WTC11 (cell line): Measurements from ENCODE around the gene EPHB3. TPM values are rescaled to one million over a fixed set of nuclear protein-coding genes. Genes with fewer than 3 reads are reported as not detected.

Experiments used
- ATAC-seq: fragments of 200-7000 bp; cut with Tn5 transposase; 2 replicates; pipeline ENCODE4 v1.10.0; 2021; ENCODE audit warnings: mild to moderate bottlenecking, moderate library complexity
- CTCF ChIA-PET: fragments of 300-600 bp; sonication (Branson Sonifier 250); formaldehyde crosslinking; loops from one replicate; lab custom pipeline; 2021; ENCODE audit warnings: antibody characterized with exemption; lab: Charles Lee
- POLR2A ChIA-PET: fragments of 350-600 bp; sonication (Branson Sonifier 250); formaldehyde crosslinking; loops from one replicate; lab custom pipeline; 2021; ENCODE audit warnings: antibody characterized with exemption; lab: Charles Lee
- DNase-seq: peaks from one replicate; pipeline ENCODE4 v3.0.0; 2021; ENCODE audit warnings: low spot score
- H3K27ac Mint-ChIP-seq: 2 replicates; pipeline ENCODE4 v1.8.0; 2021; ENCODE audit warnings: mixed read lengths
- H3K27me3 Mint-ChIP-seq: 2 replicates; pipeline ENCODE4 v1.8.0; 2021; ENCODE audit warnings: low read depth, mild to moderate bottlenecking, moderate library complexity, mixed read lengths
- H3K36me3 Mint-ChIP-seq: 2 replicates; pipeline ENCODE4 v1.8.0; 2021; ENCODE audit warnings: mixed read lengths
- H3K4me1 Mint-ChIP-seq: 2 replicates; pipeline ENCODE4 v1.8.0; 2022; ENCODE audit warnings: mixed read lengths
- H3K4me3 Mint-ChIP-seq: 2 replicates; pipeline ENCODE4 v1.8.0; 2021; ENCODE audit warnings: mild to moderate bottlenecking, moderate library complexity, mixed read lengths
- H3K9me3 Mint-ChIP-seq: 2 replicates; pipeline ENCODE4 v1.8.0; 2021; ENCODE audit warnings: mixed read lengths
- CREM ChIP-seq: sonication (generic); formaldehyde crosslinking; IDR thresholded peaks from 2 replicates; pipeline ENCODE4 v1.8.1; 2022; ENCODE audit warnings: mild to moderate bottlenecking, missing genetic modification reagents, moderate library complexity
- ESRRA ChIP-seq: sonication (generic); formaldehyde crosslinking; IDR thresholded peaks from 2 replicates; pipeline ENCODE4 v1.8.1; 2022; ENCODE audit warnings: mild to moderate bottlenecking, missing genetic modification reagents, borderline replicate concordance
- ETV6 ChIP-seq: sonication (generic); formaldehyde crosslinking; IDR thresholded peaks from 2 replicates; pipeline ENCODE4 v1.8.1; 2022; ENCODE audit warnings: mild to moderate bottlenecking, missing genetic modification reagents
- FOXJ3 ChIP-seq: sonication (generic); formaldehyde crosslinking; IDR thresholded peaks from 2 replicates; pipeline ENCODE4 v1.9.0; 2021; ENCODE audit warnings: missing genetic modification reagents, mild to moderate bottlenecking, borderline replicate concordance
- GABPB1 ChIP-seq: sonication (generic); formaldehyde crosslinking; IDR thresholded peaks from 2 replicates; pipeline ENCODE4 v1.8.1; 2023; ENCODE audit warnings: mild to moderate bottlenecking, missing genetic modification reagents
- GTF2I ChIP-seq: fragments of 250-450 bp; sonication (Bioruptor Pico); conservative IDR thresholded peaks from 2 replicates; pipeline ENCODE4 v1.4.0; 2021; ENCODE audit warnings: mild to moderate bottlenecking
- HMGA2 ChIP-seq: fragments of 250-450 bp; sonication (Bioruptor Pico); IDR thresholded peaks from 2 replicates; pipeline ENCODE4 v1.4.0; 2021; ENCODE audit warnings: mild to moderate bottlenecking, moderate library complexity
- JAZF1 ChIP-seq: fragments of 250-450 bp; sonication (Bioruptor Pico); IDR thresholded peaks from 2 replicates; pipeline ENCODE4 v1.9.0; 2021; ENCODE audit warnings: moderate library complexity, mild to moderate bottlenecking, inconsistent platforms
- MXD4 ChIP-seq: fragments of 250-450 bp; sonication (Bioruptor Pico); IDR thresholded peaks from 2 replicates; pipeline ENCODE4 v1.8.0; 2021; ENCODE audit warnings: mild to moderate bottlenecking, moderate library complexity, borderline replicate concordance
- MYBL2 ChIP-seq: sonication (generic); formaldehyde crosslinking; IDR thresholded peaks from 2 replicates; pipeline ENCODE4 v1.8.1; 2023; ENCODE audit warnings: mild to moderate bottlenecking, moderate library complexity, missing genetic modification reagents
- NR1H2 ChIP-seq: sonication (generic); formaldehyde crosslinking; IDR thresholded peaks from 2 replicates; pipeline ENCODE4 v1.9.0; 2021; ENCODE audit warnings: mild to moderate bottlenecking, moderate library complexity, missing genetic modification reagents
- RELA ChIP-seq: sonication (generic); formaldehyde crosslinking; IDR thresholded peaks from 2 replicates; pipeline ENCODE4 v1.8.1; 2022; ENCODE audit warnings: missing genetic modification reagents, mild to moderate bottlenecking, borderline replicate concordance
- RORB ChIP-seq: fragments of 250-450 bp; sonication (Bioruptor Pico); IDR thresholded peaks from 2 replicates; pipeline ENCODE4 v1.9.0; 2021; ENCODE audit warnings: mild to moderate bottlenecking
- SP1 ChIP-seq: sonication (generic); formaldehyde crosslinking; conservative IDR thresholded peaks from 2 replicates; pipeline ENCODE4 v1.8.1; 2022; ENCODE audit warnings: missing genetic modification reagents
- TP53 ChIP-seq: sonication (generic); formaldehyde crosslinking; IDR thresholded peaks from 2 replicates; pipeline ENCODE4 v1.8.1; 2023; ENCODE audit warnings: mild to moderate bottlenecking, missing genetic modification reagents
- ZBTB21 ChIP-seq: sonication (generic); formaldehyde crosslinking; IDR thresholded peaks from 2 replicates; pipeline ENCODE4 v1.8.1; 2023; ENCODE audit warnings: mild to moderate bottlenecking, missing genetic modification reagents, borderline replicate concordance
- ZNF121 ChIP-seq: sonication (generic); formaldehyde crosslinking; IDR thresholded peaks from 2 replicates; pipeline ENCODE4 v1.8.0; 2023; ENCODE audit warnings: missing genetic modification reagents
- ZNF396 ChIP-seq: fragments of 250-450 bp; sonication (Bioruptor Pico); IDR thresholded peaks from 2 replicates; pipeline ENCODE4 v1.8.0; 2021; ENCODE audit warnings: mild to moderate bottlenecking, moderate library complexity, borderline replicate concordance
- ZNF416 ChIP-seq: fragments of 250-450 bp; sonication (Bioruptor Pico); IDR thresholded peaks from 2 replicates; pipeline ENCODE4 v1.9.0; 2021; ENCODE audit warnings: mild to moderate bottlenecking, inconsistent platforms
- total RNA-seq: library from RNA; stranded (reverse); gene quantifications from 3 replicates; pipeline ENCODE4 v1.2.3, GENCODE V29; 2021
- TF ChIP-seq, protein P1 (sequence below): sonication (generic); formaldehyde crosslinking; IDR thresholded peaks from 2 replicates; pipeline ENCODE4 v1.8.1; 2023; ENCODE audit warnings: mild to moderate bottlenecking, missing genetic modification reagents, moderate library complexity
- TF ChIP-seq, protein P2 (sequence below): sonication (generic); formaldehyde crosslinking; IDR thresholded peaks from 2 replicates; pipeline ENCODE4 v1.8.1; 2022; ENCODE audit warnings: mild to moderate bottlenecking, moderate library complexity, missing genetic modification reagents
- TF ChIP-seq, protein P3 (sequence below): sonication (generic); formaldehyde crosslinking; IDR thresholded peaks from 2 replicates; pipeline ENCODE4 v1.8.1; 2023; ENCODE audit warnings: mild to moderate bottlenecking, missing genetic modification reagents, borderline replicate concordance
- TF ChIP-seq, protein P4 (sequence below): sonication (generic); formaldehyde crosslinking; IDR thresholded peaks from 2 replicates; pipeline ENCODE4 v1.8.1; 2022; ENCODE audit warnings: mild to moderate bottlenecking, missing genetic modification reagents, moderate library complexity, borderline replicate concordance
- TF ChIP-seq, protein P5 (sequence below): sonication (generic); formaldehyde crosslinking; IDR thresholded peaks from 2 replicates; pipeline ENCODE4 v1.8.1; 2022; ENCODE audit warnings: missing genetic modification reagents, borderline replicate concordance
- TF ChIP-seq, protein P6 (sequence below): sonication (generic); formaldehyde crosslinking; IDR thresholded peaks from 2 replicates; pipeline ENCODE4 v1.8.0; 2022; ENCODE audit warnings: mild to moderate bottlenecking, missing genetic modification reagents
- TF ChIP-seq, protein P7 (sequence below): sonication (generic); formaldehyde crosslinking; IDR thresholded peaks from 2 replicates; pipeline ENCODE4 v1.8.1; 2023; ENCODE audit warnings: mild to moderate bottlenecking, missing genetic modification reagents, moderate library complexity

EPHB3 gene
- total RNA-seq, 1 experiment from 2014 or later: 11.4 TPM

DNA sequence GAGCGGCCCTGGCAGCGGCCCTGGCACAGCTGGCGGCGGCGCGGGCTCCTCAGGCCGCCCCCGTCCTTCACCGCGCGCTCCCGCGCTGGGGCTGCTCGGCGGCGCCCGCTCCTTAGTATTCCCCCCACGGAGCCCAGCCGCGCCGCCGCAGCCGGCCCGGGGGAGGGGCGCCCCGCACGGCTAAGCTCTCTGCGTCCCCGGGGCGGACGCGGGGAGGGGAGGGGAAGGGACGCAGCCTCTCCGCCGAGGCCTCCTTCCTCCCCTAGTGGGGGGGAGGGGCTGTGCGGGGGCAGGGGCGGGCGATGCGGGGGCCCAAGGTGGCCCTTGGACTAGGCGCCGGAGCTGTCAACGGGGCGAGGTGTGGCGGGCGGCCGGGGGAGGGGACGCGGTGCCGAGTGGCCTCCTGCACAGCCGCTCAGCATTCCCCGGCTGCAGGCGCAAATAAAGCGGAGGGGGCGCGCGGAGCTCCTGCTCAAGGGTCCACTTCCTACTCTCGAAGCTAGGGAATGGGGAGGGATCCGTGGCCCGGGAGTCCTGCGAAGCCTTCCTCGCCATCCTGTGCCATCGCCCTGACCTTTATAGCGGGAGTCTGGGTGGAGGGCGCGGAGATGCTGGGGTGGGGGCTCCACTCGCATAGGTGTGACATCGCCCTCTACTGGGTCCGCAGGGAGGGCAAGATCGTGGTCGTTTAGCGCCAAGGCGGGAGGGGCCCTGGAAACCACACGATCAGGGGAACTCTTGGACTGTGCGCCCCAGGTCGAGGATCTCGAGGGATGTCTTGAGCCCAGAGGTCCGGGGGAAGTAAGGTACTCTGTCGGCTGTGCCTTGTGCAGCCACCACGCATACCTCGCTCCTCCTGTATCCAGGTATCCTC, 22.2 kb downstream of the EPHB3 start:
- Mint-ChIP-seq H3K27me3 (peaks cover 40% of the 10 kb centered on the region), H3K9me3 (no peaks in the 10 kb centered on the region), H3K4me1 (peaks cover 25% of the 10 kb centered on the region), H3K36me3 (peaks cover 5% of the 10 kb centered on the region; the same call in 1 of the 2 replicates), H3K27ac (no peak overlapping the region), H3K4me3 (peak overlapping the region; percentile 65)
- ChIA-PET POLR2A (interaction anchor here (0.8 to 1.6 kb wide), 5 partner anchors 14 to 160 kb away, joined by 3 to 4 read pairs (median 3); partner anchors contain the start of gene MAGEF1), CTCF (interaction anchor here (0.6 to 4.5 kb wide), 19 partner anchors 9 to 220 kb away, joined by 3 to 37 read pairs (median 5); partner anchors contain the start of gene MAGEF1)
- ATAC-seq (peak; percentile 51), DNase-seq (peak; percentile 64)
- no peak for TF ChIP-seq MXD4
- no peak for TF ChIP-seq MYBL2 (CRISPR knock-in tag)
- TF ChIP-seq HMGA2 (CRISPR knock-in tag): no peak
- peak; percentile 68; the same call in 1 of the 2 replicates for TF ChIP-seq ZBTB21 (CRISPR knock-in tag)
- no peak for TF ChIP-seq ZNF396 (CRISPR knock-in tag)
- no peak for TF ChIP-seq JAZF1 (CRISPR knock-in tag)
- TF ChIP-seq, protein P1, sequence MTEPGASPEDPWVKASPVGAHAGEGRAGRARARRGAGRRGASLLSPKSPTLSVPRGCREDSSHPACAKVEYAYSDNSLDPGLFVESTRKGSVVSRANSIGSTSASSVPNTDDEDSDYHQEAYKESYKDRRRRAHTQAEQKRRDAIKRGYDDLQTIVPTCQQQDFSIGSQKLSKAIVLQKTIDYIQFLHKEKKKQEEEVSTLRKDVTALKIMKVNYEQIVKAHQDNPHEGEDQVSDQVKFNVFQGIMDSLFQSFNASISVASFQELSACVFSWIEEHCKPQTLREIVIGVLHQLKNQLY (CRISPR knock-in tag): no peak
- TF ChIP-seq, protein P2, sequence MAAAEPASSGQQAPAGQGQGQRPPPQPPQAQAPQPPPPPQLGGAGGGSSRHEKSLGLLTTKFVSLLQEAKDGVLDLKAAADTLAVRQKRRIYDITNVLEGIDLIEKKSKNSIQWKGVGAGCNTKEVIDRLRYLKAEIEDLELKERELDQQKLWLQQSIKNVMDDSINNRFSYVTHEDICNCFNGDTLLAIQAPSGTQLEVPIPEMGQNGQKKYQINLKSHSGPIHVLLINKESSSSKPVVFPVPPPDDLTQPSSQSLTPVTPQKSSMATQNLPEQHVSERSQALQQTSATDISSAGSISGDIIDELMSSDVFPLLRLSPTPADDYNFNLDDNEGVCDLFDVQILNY (CRISPR knock-in tag): 0 out of 2 replicates have a peak, but pooled peaks have one; percentile 42
- no peak for TF ChIP-seq CREM (CRISPR knock-in tag)
- no peak for TF ChIP-seq ZNF416 (CRISPR knock-in tag)
- TF ChIP-seq, protein P3, sequence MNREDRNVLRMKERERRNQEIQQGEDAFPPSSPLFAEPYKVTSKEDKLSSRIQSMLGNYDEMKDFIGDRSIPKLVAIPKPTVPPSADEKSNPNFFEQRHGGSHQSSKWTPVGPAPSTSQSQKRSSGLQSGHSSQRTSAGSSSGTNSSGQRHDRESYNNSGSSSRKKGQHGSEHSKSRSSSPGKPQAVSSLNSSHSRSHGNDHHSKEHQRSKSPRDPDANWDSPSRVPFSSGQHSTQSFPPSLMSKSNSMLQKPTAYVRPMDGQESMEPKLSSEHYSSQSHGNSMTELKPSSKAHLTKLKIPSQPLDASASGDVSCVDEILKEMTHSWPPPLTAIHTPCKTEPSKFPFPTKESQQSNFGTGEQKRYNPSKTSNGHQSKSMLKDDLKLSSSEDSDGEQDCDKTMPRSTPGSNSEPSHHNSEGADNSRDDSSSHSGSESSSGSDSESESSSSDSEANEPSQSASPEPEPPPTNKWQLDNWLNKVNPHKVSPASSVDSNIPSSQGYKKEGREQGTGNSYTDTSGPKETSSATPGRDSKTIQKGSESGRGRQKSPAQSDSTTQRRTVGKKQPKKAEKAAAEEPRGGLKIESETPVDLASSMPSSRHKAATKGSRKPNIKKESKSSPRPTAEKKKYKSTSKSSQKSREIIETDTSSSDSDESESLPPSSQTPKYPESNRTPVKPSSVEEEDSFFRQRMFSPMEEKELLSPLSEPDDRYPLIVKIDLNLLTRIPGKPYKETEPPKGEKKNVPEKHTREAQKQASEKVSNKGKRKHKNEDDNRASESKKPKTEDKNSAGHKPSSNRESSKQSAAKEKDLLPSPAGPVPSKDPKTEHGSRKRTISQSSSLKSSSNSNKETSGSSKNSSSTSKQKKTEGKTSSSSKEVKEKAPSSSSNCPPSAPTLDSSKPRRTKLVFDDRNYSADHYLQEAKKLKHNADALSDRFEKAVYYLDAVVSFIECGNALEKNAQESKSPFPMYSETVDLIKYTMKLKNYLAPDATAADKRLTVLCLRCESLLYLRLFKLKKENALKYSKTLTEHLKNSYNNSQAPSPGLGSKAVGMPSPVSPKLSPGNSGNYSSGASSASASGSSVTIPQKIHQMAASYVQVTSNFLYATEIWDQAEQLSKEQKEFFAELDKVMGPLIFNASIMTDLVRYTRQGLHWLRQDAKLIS (CRISPR knock-in tag): no peak
- TF ChIP-seq, protein P4, sequence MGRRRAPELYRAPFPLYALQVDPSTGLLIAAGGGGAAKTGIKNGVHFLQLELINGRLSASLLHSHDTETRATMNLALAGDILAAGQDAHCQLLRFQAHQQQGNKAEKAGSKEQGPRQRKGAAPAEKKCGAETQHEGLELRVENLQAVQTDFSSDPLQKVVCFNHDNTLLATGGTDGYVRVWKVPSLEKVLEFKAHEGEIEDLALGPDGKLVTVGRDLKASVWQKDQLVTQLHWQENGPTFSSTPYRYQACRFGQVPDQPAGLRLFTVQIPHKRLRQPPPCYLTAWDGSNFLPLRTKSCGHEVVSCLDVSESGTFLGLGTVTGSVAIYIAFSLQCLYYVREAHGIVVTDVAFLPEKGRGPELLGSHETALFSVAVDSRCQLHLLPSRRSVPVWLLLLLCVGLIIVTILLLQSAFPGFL: no peak
- TF ChIP-seq, protein P5, sequence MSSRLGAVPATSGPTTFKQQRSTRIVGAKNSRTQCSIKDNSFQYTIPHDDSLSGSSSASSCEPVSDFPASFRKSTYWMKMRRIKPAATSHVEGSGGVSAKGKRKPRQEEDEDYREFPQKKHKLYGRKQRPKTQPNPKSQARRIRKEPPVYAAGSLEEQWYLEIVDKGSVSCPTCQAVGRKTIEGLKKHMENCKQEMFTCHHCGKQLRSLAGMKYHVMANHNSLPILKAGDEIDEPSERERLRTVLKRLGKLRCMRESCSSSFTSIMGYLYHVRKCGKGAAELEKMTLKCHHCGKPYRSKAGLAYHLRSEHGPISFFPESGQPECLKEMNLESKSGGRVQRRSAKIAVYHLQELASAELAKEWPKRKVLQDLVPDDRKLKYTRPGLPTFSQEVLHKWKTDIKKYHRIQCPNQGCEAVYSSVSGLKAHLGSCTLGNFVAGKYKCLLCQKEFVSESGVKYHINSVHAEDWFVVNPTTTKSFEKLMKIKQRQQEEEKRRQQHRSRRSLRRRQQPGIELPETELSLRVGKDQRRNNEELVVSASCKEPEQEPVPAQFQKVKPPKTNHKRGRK (CRISPR knock-in tag): no peak
- no peak for TF ChIP-seq ETV6 (CRISPR knock-in tag)
- no peak for TF ChIP-seq GABPB1 (CRISPR knock-in tag)
- no peak for TF ChIP-seq ZNF121
- TF ChIP-seq NR1H2 (CRISPR knock-in tag): no peak
- no peak for TF ChIP-seq ESRRA (CRISPR knock-in tag)
- TF ChIP-seq RELA (CRISPR knock-in tag): no peak
- TF ChIP-seq, protein P6, sequence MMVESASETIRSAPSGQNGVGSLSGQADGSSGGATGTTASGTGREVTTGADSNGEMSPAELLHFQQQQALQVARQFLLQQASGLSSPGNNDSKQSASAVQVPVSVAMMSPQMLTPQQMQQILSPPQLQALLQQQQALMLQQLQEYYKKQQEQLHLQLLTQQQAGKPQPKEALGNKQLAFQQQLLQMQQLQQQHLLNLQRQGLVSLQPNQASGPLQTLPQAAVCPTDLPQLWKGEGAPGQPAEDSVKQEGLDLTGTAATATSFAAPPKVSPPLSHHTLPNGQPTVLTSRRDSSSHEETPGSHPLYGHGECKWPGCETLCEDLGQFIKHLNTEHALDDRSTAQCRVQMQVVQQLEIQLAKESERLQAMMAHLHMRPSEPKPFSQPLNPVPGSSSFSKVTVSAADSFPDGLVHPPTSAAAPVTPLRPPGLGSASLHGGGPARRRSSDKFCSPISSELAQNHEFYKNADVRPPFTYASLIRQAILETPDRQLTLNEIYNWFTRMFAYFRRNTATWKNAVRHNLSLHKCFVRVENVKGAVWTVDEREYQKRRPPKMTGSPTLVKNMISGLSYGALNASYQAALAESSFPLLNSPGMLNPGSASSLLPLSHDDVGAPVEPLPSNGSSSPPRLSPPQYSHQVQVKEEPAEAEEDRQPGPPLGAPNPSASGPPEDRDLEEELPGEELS (CRISPR knock-in tag): no peak
- TF ChIP-seq, protein P7, sequence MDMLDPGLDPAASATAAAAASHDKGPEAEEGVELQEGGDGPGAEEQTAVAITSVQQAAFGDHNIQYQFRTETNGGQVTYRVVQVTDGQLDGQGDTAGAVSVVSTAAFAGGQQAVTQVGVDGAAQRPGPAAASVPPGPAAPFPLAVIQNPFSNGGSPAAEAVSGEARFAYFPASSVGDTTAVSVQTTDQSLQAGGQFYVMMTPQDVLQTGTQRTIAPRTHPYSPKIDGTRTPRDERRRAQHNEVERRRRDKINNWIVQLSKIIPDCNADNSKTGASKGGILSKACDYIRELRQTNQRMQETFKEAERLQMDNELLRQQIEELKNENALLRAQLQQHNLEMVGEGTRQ (CRISPR knock-in tag): no peak; the same call in 1 of the 2 replicates
- no peak for TF ChIP-seq TP53 (CRISPR knock-in tag)
- no peak for TF ChIP-seq RORB (CRISPR knock-in tag)
- TF ChIP-seq GTF2I (CRISPR knock-in tag): no peak
- TF ChIP-seq FOXJ3 (CRISPR knock-in tag): no peak
- no peak; the same call in none of the 2 replicates for TF ChIP-seq SP1
